Astrocyte of the spinal cord (primary cell): ENCODE data around the gene NPDC1.
A peak's percentile ranks its signal among the peaks of the same experiment; 100 is the strongest.
"Not testable (repeated sequence)": the region's sequence is repeated elsewhere in the genome, so short reads cannot be mapped to it uniquely, and the experiment has no call there.

Experiments used
- DNase-seq: peaks from one replicate; pipeline ENCODE4 v3.0.0; 2011; ENCODE audit warnings: low read depth, low spot score
- H3K4me3 ChIP-seq: 2 replicates; pipeline ENCODE4 v1.5.1; 2011; ENCODE audit warnings: low read depth, mild to moderate bottlenecking, low read length, moderate library complexity
- in situ Hi-C: cut with HindIII; loops from 2 replicates; pipeline ENCODE4 v1.10.0; 2017; ENCODE audit warnings: low sequenced_read_pairs
- TF ChIP-seq, protein P1 (sequence below): IDR thresholded peaks from 2 replicates; pipeline ENCODE4 v1.5.1; 2012; ENCODE audit warnings: low read depth, mild to moderate bottlenecking, low read length, inconsistent platforms

The NPDC1 gene

DNA sequence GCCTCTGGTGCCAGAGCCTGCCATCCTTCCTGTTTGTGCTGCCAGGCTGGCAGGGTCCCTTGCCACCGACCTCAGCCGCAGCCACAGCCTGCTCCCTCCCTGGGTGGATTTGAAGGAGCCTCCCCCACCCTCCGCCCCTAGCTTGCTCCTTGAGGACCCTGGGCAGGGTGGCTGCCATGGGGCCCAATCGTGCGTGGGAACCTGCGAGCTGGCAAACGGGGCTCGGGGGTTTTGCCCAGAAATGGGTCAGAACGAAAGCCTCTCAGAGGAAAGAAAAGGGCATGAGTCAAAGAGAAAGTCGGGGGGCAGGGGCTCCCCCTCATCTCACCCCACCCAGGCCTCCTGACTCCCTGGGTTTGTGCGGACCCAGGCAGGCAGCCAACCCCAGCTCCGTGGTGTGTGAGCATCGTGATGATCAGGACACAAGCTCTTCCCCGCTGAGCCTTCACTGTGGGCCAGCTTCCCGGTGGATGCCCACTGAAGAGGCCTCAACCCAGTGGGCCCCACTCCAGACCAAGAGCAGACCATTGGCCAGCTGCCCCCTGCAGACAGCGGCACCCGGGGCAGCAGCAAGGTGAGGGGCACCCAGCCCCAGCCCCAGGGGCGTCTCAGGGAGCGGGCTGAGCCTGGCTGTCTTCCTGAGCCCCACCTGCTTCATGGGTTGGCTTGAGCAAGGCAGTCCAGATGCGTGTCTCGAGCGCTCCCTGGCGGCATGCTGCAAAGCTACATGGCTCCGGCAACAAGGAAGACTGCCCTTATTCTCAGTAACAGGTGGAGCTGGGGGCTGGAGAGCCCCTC lies 11.1 kb downstream of the NPDC1 start:
- no peak overlapping the region for H3K4me3 ChIP-seq
- in situ Hi-C loops = loop anchor here (25.0 kb wide), 1 partner anchor 98 kb away; the partner anchor contains the start of genes C8G and FBXW5
- peak; percentile 79 for DNase-seq
- TF ChIP-seq, protein P1, sequence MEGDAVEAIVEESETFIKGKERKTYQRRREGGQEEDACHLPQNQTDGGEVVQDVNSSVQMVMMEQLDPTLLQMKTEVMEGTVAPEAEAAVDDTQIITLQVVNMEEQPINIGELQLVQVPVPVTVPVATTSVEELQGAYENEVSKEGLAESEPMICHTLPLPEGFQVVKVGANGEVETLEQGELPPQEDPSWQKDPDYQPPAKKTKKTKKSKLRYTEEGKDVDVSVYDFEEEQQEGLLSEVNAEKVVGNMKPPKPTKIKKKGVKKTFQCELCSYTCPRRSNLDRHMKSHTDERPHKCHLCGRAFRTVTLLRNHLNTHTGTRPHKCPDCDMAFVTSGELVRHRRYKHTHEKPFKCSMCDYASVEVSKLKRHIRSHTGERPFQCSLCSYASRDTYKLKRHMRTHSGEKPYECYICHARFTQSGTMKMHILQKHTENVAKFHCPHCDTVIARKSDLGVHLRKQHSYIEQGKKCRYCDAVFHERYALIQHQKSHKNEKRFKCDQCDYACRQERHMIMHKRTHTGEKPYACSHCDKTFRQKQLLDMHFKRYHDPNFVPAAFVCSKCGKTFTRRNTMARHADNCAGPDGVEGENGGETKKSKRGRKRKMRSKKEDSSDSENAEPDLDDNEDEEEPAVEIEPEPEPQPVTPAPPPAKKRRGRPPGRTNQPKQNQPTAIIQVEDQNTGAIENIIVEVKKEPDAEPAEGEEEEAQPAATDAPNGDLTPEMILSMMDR = peak; percentile 98

DNA sequence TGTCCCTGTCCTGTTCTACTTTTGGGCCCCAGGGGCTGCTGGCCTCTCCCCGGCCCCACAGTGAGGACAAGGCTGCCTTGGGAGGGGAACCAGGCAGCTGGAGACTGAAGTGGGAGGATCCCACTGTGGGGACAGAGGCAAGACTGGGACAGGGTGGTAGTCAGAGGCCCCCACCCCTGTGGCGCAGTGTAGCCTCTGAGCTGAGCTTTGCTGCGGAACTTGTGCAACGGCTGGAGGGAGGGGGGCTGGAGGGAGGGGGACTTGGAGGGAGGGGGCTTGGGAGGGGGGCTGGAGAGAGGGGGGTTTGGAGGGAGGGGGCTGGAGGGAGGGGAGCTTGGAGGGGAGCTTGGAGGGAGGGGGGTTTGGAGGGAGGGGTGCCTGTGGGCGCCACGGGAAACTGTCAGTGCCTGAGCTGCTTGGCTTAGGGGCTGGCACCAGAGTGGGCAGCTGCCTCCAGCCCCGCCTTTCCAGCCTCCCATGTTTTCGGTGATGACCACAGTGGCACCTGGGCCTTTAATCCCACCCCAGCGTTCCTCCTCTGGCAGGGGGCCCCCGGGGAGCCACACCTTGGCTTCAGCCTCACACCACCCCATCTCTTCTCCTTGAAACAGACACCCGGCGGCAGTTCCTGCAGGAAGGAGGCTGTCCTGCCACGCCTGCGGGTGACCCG lies 11.8 kb downstream of the NPDC1 start:
- TF ChIP-seq, protein P1 = no peak
- H3K4me3 ChIP-seq = no peak overlapping the region
- no peak for DNase-seq
- in situ Hi-C loops = loop anchor here (25.0 kb wide), 1 partner anchor 97 kb away; the partner anchor contains the start of genes C8G and FBXW5

DNA sequence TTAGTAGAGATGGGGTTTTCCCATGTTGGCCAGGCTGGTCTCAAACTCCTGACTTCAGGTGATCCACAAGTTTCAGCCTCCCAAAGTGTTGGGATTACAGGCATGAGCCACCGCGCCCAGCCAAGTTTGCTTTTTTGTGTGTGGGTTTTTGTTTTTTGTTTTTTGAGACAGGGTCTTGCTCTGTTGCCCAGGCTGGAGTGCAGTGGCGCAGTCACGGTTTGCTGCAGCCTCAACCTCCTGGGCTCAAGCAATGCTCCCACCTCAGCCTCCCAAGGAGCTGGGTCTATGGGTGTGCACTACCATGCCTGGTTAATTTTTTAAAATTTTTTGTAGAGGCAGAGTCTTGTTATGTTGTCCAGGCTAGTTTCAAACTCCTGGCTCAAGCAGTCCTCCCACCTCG lies 12.5 kb downstream of the NPDC1 start:
- in situ Hi-C loops = loop anchor here (25.0 kb wide), 1 partner anchor 96 kb away; the partner anchor contains the start of genes C8G and FBXW5
- H3K4me3 ChIP-seq, DNase-seq: not testable (repeated sequence)

DNA sequence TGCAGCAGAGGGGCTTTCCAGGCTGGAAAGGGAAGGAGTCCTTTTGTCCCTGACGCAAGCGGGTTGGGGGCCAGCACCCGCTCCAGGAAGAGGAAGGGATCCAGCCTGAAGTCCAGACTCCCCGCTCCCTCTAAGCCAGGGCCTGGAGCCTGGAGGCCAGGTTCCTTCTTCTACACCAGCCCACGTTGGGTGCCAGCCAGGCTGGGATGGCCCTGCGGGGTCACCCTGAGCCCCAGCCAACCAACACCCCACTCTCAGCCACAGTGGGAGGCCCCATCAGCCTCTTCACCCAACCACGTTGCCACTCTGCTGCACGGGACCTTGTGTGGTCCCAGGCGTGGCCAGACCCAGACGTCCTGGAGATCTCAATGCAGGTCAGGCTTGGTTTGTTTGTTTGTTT lies 13.1 kb downstream of the NPDC1 start:
- in situ Hi-C loops = loop anchor here (25.0 kb wide), 1 partner anchor 96 kb away; the partner anchor contains the start of genes C8G and FBXW5
- DNase-seq = no peak
- no peak overlapping the region for H3K4me3 ChIP-seq
- TF ChIP-seq, protein P1 = no peak

DNA sequence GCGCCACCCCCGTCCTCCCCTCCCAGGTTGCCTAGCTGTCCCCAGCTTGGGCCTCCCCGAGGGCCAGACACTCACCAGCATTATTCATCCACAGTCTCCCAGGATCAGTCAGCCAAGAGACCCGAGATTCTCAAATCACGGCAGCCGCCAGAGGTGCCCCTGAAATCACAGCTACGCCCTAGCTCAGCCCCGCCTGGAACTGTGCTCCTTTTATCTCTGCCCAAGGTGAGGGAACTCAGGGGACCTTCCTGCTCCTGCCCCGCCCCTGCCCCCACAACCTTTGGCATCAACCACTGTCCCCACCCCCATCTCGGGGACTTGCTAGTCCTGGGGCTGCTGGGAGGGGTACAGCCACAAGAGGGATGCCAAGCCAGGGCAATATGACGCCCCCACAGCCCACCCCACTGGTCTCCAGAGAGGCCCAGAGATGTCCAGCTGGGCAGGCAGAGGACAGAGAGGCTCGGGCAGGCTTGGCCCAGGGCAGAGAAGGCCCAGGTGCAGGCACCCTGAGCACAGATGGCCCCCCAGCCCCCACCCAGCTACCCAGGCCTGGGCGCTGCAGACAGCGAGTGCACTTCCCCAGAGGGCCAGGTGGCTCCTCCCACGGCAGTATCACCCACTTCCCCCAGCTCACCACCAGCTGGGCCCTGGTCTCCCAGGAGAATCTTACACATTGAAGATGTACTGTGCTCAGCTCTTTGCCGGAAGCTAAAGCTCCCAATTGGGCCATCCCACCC lies 13.9 kb downstream of the NPDC1 start, which contains the start of gene FUT7:
Gene FUT7, minus strand, starts transcription at position 185 of the 737 bp plus-strand sequence. Its CDS starts 97 bp downstream, at position 88.
- H3K4me3 ChIP-seq = no peak within 1 kb of the TSS
- in situ Hi-C loops = loop anchor here (25.0 kb wide), 1 partner anchor 95 kb away; the partner anchor contains the start of genes C8G and FBXW5
- no peak for DNase-seq

More for the DNA sequence above, 13.9 kb downstream of the NPDC1 start, which contains the start of gene FUT7:
- TF ChIP-seq, protein P1 = no peak
